ENCODE data around the gene EMILIN1.

EMILIN1 gene

GRCh38 chr2:27078267-27079194 is at the start of gene EMILIN1:
EMILIN1 (plus strand) TSS chr2:27078615; CDS start chr2:27079066, 451 bp downstream.
- DNase-seq: no peak

- no peak for DNase-seq
These were observed 49.4 kb upstream of the EMILIN1 start for GRCh38 chr2:27029051-27029450.

GRCh38 chr2:27032495-27033252 is 45.7 kb upstream of the EMILIN1 start, which contains the start of gene TMEM214:
TMEM214 (plus strand) TSS chr2:27032965; CDS start chr2:27033016, 51 bp downstream.
- DNase-seq: peak; percentile 1

GRCh38 chr2:27033253-27033852 is 45.1 kb upstream of the EMILIN1 start:
- no peak for DNase-seq

GRCh38 chr2:27038012-27038411 is 40.4 kb upstream of the EMILIN1 start:
- no peak for DNase-seq

GRCh38 chr2:27038631-27039339 is 39.6 kb upstream of the EMILIN1 start:
- DNase-seq: no peak

- DNase-seq: no peak
These were observed 39.0 kb upstream of the EMILIN1 start for GRCh38 chr2:27039426-27039825.

- DNase-seq: no peak
These were observed 38.5 kb upstream of the EMILIN1 start for GRCh38 chr2:27039871-27040270.

GRCh38 chr2:27040282-27040681 is 38.1 kb upstream of the EMILIN1 start:
- DNase-seq: no peak

GRCh38 chr2:27041752-27042151 is 36.7 kb upstream of the EMILIN1 start:
- DNase-seq: no peak

- DNase-seq: no peak
These were observed 36.2 kb upstream of the EMILIN1 start for GRCh38 chr2:27042159-27042661.

- DNase-seq: no peak
These were observed 35.3 kb upstream of the EMILIN1 start for GRCh38 chr2:27042985-27043634.

GRCh38 chr2:27049422-27050280 is 28.8 kb upstream of the EMILIN1 start:
- DNase-seq: no peak

GRCh38 chr2:27050281-27050995 is 28.0 kb upstream of the EMILIN1 start:
- peak; percentile 80 for DNase-seq

GRCh38 chr2:27050996-27051901 is 27.2 kb upstream of the EMILIN1 start, which contains the start of gene AGBL5:
AGBL5 (plus strand) TSS chr2:27051668; CDS start chr2:27052959, 1,291 bp downstream.
- peak; percentile 80 for DNase-seq

GRCh38 chr2:27051902-27052645 is 26.3 kb upstream of the EMILIN1 start:
- no peak for DNase-seq

GRCh38 chr2:27053321-27053720 is 25.1 kb upstream of the EMILIN1 start:
- no peak for DNase-seq

GRCh38 chr2:27053776-27054175 is 24.6 kb upstream of the EMILIN1 start:
- no peak for DNase-seq
